NCI-H2081 (cell line): ENCODE results near the gene CNTLN.
"Not testable (repeated sequence)": the region's sequence is repeated elsewhere in the genome, so short reads cannot be mapped to it uniquely, and the experiment has no call there.

Source experiments
- DNase-seq, 2 experiments: peaks; one replicate each; lab custom pipeline; 2025; lab: John Stamatoyannopoulos, UW

CNTLN gene

GRCh38 chr9:17293685-17294084 lies 158.8 kb downstream of the CNTLN start:
- DNase-seq, result no peak

GRCh38 chr9:17294822-17295624 lies 160.2 kb downstream of the CNTLN start:
- no peak for DNase-seq

GRCh38 chr9:17315341-17315740 lies 180.5 kb downstream of the CNTLN start:
- DNase-seq, result no peak

DNA sequence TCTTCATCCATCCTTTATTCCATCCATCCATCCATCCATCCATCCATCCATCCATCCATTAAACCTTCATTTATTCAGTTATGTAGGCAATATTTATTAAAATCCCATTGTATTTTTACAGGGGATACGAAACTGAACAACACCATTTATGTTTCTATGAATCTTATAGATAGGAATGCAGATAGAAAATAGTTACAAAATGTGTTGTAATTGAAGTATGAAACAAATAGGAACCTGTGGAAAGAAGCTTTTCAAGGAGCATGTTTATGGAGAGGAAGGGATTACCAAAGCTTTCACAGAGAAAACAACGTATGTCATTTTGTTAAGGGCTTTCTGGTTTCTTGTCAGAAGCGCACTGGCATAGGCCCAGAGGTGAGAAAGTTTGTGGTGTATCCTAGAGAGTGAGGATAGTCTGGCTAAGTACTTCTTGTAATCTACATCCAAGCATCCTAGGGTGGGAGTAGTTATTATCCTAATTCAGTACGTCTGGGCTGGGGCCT lies 184.0 kb downstream of the CNTLN start:
- DNase-seq, result no peak

- no peak for DNase-seq
Measured at GRCh38 chr9:17319864-17320263, 185.0 kb downstream of the CNTLN start.

GRCh38 chr9:17322882-17323864 lies 188.3 kb downstream of the CNTLN start:
- DNase-seq, result no peak

DNA sequence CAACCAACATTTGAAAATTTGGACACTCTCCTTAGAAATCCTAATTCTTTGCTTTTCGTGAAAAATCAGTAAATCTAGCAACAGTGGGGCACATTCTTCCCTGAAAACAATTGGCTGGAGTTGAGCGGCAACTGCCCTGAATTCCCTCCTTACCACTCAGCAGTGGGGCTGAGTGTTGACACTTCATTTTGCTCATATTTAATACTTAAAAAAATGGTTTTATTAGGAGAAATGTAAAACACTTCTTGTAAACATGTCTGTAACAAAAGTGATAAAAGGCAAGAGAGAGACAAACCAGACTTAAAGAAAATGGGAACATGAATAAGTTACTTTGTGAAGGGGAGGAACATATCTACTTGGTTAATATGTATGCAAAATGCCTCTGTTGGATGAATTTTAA lies 193.5 kb downstream of the CNTLN start:
- no peak for DNase-seq

DNA sequence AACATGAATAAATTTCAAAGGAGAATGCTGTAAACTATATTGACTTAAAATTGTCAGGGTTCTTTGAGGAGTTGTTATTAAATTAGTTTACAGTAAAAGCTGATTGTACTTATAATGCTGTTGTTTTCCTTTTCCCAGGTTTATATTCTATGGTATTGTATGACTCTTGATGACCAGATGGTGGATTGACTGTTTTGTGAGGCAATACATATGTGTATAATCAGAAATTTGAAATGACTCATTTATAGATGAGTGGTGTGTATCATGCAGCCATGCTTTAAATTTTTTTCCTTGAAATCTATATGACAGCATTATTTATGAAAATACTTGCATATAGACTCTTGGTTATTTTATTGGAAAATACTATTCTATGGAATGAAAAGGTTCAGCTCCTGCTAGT lies 195.3 kb downstream of the CNTLN start:
- no peak for DNase-seq

GRCh38 chr9:17332115-17332514 lies 197.3 kb downstream of the CNTLN start:
- DNase-seq, result no peak

DNA sequence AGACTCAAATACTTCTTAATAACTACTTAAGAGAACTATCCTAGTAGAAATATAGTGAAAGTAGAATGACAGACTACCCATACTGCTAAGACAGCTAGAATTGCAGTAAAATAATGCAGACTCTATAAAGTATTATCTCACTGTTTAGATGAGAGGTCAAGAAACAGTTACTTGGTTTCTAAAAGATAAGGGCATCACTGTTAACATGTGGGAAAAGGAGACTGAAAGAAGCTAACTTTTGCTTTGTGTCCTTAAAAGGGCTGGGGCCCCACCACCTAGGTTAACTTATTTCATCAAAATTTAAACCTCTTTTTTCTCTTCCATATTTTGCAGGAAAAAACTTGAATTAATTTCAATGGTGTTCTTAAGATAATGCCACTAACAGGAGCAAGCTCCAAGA lies 204.3 kb downstream of the CNTLN start:
- no peak for DNase-seq

- DNase-seq, result no peak
Measured at GRCh38 chr9:17342696-17343095, 207.9 kb downstream of the CNTLN start.

GRCh38 chr9:17349831-17350230 lies 215.0 kb downstream of the CNTLN start:
- no peak for DNase-seq

DNA sequence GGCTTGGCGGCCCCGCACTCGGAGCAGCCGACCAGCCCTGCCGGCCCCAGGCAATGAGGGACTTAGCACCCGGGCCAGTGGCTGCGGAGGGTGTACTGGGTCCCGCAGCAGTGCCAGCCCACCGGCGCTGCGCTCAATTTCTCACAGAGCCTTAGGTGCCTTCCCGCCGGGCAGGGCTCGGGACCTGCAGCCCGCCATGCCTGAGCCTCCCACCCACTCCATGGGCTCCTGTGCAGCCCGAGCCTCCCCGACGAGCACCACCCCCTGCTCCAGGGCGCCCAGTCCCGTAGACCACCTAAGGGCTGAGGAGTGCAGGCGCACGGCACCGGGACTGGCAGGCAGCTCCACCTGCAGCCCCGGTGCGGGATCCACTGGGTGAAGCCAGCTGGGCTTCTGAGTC lies 219.2 kb downstream of the CNTLN start:
- DNase-seq, result not testable (repeated sequence)

- DNase-seq, result no peak
Measured at GRCh38 chr9:17361378-17361777, 226.5 kb downstream of the CNTLN start.

DNA sequence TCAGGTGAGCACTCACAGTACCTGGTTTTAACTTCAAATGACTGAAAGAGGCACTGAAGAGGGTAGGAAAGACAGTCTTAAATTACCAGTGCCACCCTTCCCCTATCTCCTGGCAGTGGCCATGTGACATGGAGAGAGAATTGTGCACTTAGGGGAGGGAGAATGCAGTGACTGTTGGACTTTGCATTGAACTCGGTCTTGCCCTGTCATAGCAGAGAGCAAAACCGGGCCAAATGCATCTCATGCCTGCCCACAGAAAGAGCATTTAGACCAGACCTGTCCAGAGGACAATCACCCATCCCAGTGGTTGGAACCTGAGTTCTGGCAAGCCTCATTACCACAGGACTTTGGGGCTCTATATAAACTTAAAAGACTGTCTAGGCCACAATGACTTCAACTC lies 232.2 kb downstream of the CNTLN start:
- no peak for DNase-seq

DNA sequence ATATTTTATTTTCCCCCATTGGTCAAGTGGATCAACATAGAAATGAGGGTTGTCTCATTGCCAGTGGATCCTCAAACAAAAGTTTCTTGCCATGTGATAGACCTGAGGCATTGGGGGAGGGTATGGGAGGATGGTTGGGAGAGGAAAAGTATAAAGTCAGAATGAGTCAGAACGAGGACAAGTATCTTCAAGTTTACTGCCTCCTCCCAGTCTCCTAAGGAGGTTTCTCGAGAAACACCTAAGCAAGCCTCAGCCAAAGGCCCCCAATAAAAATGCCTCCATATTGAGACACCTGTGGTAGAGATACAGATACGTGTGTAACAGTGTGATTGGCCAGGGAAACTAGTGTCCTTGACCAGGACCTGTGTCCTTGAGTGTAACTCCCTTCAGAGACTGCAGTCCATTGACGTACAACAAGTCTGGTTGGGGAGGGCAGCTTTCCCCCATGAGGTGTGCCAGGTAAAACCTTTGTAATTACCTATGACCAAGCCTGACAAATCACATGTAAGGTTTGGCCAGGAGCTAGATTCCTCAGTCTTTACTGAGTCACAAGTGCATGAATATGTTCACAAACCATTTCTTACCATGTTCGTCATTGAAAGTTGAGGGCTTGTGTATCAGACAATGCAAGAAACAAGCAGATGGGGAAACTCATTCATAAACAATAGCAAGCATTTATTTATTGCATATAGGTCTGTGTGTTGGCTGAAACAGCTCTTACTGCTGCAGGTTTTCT lies 245.5 kb downstream of the CNTLN start:
- DNase-seq, result no peak

- DNase-seq, result peak; percentile 42 to 69
Measured at GRCh38 chr9:17387565-17387964, 252.7 kb downstream of the CNTLN start.

DNA sequence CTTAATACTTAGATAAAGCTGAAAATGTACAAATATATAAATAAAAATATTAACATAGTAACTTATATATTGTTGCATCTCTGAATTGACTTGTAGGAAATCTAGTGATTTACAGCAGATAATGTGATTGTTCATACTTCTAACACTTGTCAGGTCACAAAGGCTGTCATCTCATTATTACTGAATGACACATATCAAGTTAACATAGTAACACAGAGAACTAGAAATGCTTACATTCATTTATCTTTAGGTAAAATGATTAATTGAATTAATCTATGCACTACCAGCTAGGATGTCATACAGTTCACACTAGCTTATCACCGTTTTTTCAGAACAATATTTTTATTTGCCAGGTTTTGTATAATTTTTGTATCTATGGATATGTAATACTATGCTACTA lies 254.2 kb downstream of the CNTLN start:
- DNase-seq, result no peak

DNA sequence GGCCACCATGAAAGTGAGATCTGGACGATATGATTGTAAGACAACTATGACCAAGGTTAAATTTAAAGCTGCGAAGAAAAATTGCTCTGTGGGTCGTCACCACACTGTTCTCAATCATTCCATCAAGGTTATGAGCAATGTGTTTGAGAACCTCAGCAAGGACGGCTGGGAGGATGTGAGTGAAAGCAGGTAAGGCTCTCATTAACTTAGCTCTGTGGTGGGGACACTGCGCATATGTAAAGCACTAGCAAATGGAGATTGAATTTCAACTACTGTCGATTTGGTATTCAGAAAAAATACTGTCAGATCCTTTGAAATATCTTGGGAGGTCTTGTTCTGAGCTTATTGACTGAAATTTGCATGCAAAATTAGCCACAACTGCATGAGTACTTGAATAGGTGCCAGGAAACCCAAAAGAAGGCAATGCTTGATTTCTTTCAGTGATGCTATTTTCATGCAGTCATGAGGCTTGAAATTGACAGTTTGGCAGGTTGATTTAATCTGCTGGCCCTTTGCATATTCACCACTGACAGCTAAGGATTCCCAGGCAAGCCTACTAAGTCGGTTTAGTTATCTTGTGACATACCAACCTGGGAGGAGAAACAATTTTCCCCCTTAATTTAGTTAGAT lies 260.2 kb downstream of the CNTLN start:
- DNase-seq, result no peak

GRCh38 chr9:17397166-17397728 lies 262.4 kb downstream of the CNTLN start:
- DNase-seq, result not testable (repeated sequence)

GRCh38 chr9:17398350-17398749 lies 263.5 kb downstream of the CNTLN start:
- no peak for DNase-seq
